ENCODE measurements around the gene CD164. TPM values are rescaled to one million over a fixed set of nuclear protein-coding genes. Genes with fewer than 3 reads are reported as not detected.
"Not testable (repeated sequence)": the region's sequence is repeated elsewhere in the genome, so short reads cannot be mapped to it uniquely, and the experiment has no call there.

CD164 gene
- total RNA-seq, 4 donors from 2014 or later: 284 to 415 (median 340) TPM

- Histone ChIP-seq H3K4me1 (peaks cover 0 to 15% of the 10 kb centered on the region in 2 donors), H3K27ac (peak overlapping the region in 1 of 3 donors; percentile 5)
- 83 to 86% methylated on average over 2 of the region's 2 CpGs for WGBS, 2 donors
Observed at GRCh38 chr6:109372130-109372529, 10.1 kb downstream of the CD164 start.

GRCh38 chr6:109370792-109371191, 11.5 kb downstream of the CD164 start:
- no peaks in the 10 kb centered on the region for H3K9me3 ChIP-seq
- no peaks in the 10 kb centered on the region for H3K27me3 ChIP-seq
- H3K27ac ChIP-seq: no peak overlapping the region
- no peak overlapping the region for H3K4me3 ChIP-seq (replicated peaks in 1 of 3)
- DNase-seq: no peak
- TF ChIP-seq CTCF (IDR thresholded peaks at IDR 0.05) (no peak), POLR2A (IDR thresholded peaks at IDR 0.05) (no peak)
- peaks cover 0 to 15% of the 10 kb centered on the region in 2 donors for H3K4me1 ChIP-seq
- H3K36me3 ChIP-seq: peaks cover 26 to 30% of the 10 kb centered on the region in 2 donors
- WGBS, 2 donors: 69 to 84% methylated on average over 3 of the region's 3 CpGs
- intact Hi-C loops (cut with DNase I): no loop called here

More at GRCh38 chr6:109372130-109372529, 10.1 kb downstream of the CD164 start:
- intact Hi-C loops (cut with DNase I): no loop called here
- Histone ChIP-seq H3K36me3 (peaks cover 37 to 38% of the 10 kb centered on the region in 2 donors), H3K9me3 (no peaks in the 10 kb centered on the region), H3K4me3 (replicated peaks in 1 of 3) (no peak overlapping the region), H3K27me3 (no peaks in the 10 kb centered on the region)
- TF ChIP-seq CTCF (IDR thresholded peaks at IDR 0.05): no peak
- no peak for TF ChIP-seq POLR2A (IDR thresholded peaks at IDR 0.05)
- DNase-seq: no peak

- WGBS, 2 donors: 75 to 83% methylated on average over 1 of the region's 1 CpG
- TF ChIP-seq POLR2A (IDR thresholded peaks at IDR 0.05): no peak
- TF ChIP-seq CTCF (IDR thresholded peaks at IDR 0.05): no peak
- intact Hi-C loops (cut with DNase I): no loop called here
- H3K27ac ChIP-seq: no peak overlapping the region
- no peak overlapping the region for H3K4me3 ChIP-seq (replicated peaks in 1 of 3)
- no peaks in the 10 kb centered on the region for H3K27me3 ChIP-seq
- peaks cover 0 to 15% of the 10 kb centered on the region in 2 donors for H3K4me1 ChIP-seq
- no peaks in the 10 kb centered on the region for H3K9me3 ChIP-seq
- peaks cover 23 to 27% of the 10 kb centered on the region in 2 donors for H3K36me3 ChIP-seq
- no peak for DNase-seq
Observed at GRCh38 chr6:109370336-109370735, 11.9 kb downstream of the CD164 start.

- H3K27ac ChIP-seq: no peak overlapping the region
- DNase-seq: no peak
- H3K4me1 ChIP-seq: peaks cover 0 to 15% of the 10 kb centered on the region in 2 donors
- WGBS, 2 donors: 91 to 94% methylated on average over 4 of the region's 4 CpGs
- H3K4me3 ChIP-seq (replicated peaks in 1 of 3): no peak overlapping the region
- no peaks in the 10 kb centered on the region for H3K27me3 ChIP-seq
- no peaks in the 10 kb centered on the region for H3K9me3 ChIP-seq
- no peak for TF ChIP-seq CTCF (IDR thresholded peaks at IDR 0.05)
- no peak for TF ChIP-seq POLR2A (IDR thresholded peaks at IDR 0.05)
- H3K36me3 ChIP-seq: peaks cover 21 to 22% of the 10 kb centered on the region in 2 donors
- intact Hi-C loops (cut with DNase I): no loop called here
Observed at GRCh38 chr6:109369728-109370127, 12.5 kb downstream of the CD164 start.

GRCh38 chr6:109364382-109365078, 17.7 kb downstream of the CD164 start:
- H3K27me3 ChIP-seq; DNase-seq; intact Hi-C loops (cut with DNase I); H3K4me1 ChIP-seq; H3K9me3 ChIP-seq; H3K4me3 ChIP-seq (replicated peaks in 1 of 3); H3K27ac ChIP-seq: not testable (repeated sequence)
- WGBS, 2 donors: 97 to 98% methylated on average over 5 of the region's 5 CpGs
- H3K36me3 ChIP-seq: peaks cover 15 to 24% of the 10 kb centered on the region in 2 donors

Measured in thyroid gland (tissue), 4 donors.